Right ventricle myocardium inferior (tissue), 1 donor: Measurements from ENCODE around the gene PDE4DIP. TPM values are rescaled to one million over a fixed set of nuclear protein-coding genes. Genes with fewer than 3 reads are reported as not detected.
A peak's percentile ranks its signal among the peaks of the same experiment; 100 is the strongest.
"Not testable (repeated sequence)": the region's sequence is repeated elsewhere in the genome, so short reads cannot be mapped to it uniquely, and the experiment has no call there.

Experiments
- ATAC-seq: fragments of 200-7000 bp; cut with Tn5 transposase; one replicate; pipeline ENCODE4 v1.9.1; 2020; ENCODE audit warnings: mild to moderate bottlenecking, moderate library complexity
- DNase-seq: peaks from one replicate; pipeline ENCODE4 v3.0.0; 2021; ENCODE audit errors: missing footprints
- intact Hi-C: fragments of 100-400 bp; cut with DNase I; formaldehyde crosslinking; loops from one replicate; pipeline ENCODE4 v1.11.0; 2022
- total RNA-seq: library from RNA; stranded (reverse); fragmentation: NEBNext Ultra II Directional; extraction: Animal tissue kit (Norgen Biotek cat#: 25700); gene quantifications from one replicate; pipeline ENCODE4 v1.2.1, GENCODE V29; 2021
- donor health status: DM: no; HTN: yes; CAD: no; lungs with severe emphysema.

PDE4DIP gene
- total RNA-seq, 1 donor from 2014 or later, result 1,846 TPM

- ATAC-seq, result peak; percentile 70
- DNase-seq, intact Hi-C loops: not testable (repeated sequence)
Measured at GRCh38 chr1:148997405-148997804, 153.2 kb downstream of the PDE4DIP start.

- intact Hi-C loops, DNase-seq, ATAC-seq: not testable (repeated sequence)
Measured at GRCh38 chr1:149002664-149003063, 158.4 kb downstream of the PDE4DIP start.

DNA sequence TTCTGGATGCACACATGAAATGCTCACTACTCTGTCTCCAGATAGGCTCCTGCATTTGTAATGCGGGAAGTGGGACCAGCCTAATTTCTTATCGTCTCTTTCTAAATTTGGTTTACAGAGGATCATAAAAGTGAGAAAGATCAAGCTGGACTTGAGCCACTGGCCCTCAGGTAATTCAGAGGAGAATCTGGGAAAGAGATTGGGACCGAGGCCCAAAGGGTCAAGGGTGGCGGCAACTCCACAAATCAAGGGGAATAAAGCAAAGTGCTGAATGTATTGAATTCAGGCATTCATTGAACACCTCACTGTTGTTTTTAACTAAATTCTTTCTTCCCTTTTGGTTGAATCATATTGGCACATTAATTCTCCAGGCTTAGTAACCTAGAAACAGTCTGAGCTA is 164.1 kb downstream of the PDE4DIP start:
- DNase-seq, intact Hi-C loops, ATAC-seq: not testable (repeated sequence)

GRCh38 chr1:149008769-149009168 is 164.5 kb downstream of the PDE4DIP start:
- intact Hi-C loops, result not testable (repeated sequence)

GRCh38 chr1:149009761-149010160 is 165.5 kb downstream of the PDE4DIP start:
- ATAC-seq, intact Hi-C loops: not testable (repeated sequence)
- DNase-seq, result peak; percentile 67

More at GRCh38 chr1:149008769-149009168, 164.5 kb downstream of the PDE4DIP start:
- DNase-seq, ATAC-seq: not testable (repeated sequence)

GRCh38 chr1:149012599-149012998 is 168.4 kb downstream of the PDE4DIP start:
- DNase-seq, intact Hi-C loops, ATAC-seq: not testable (repeated sequence)

- ATAC-seq, intact Hi-C loops, DNase-seq: not testable (repeated sequence)
Measured at GRCh38 chr1:149013513-149013912, 169.3 kb downstream of the PDE4DIP start.

- DNase-seq, intact Hi-C loops, ATAC-seq: not testable (repeated sequence)
Measured at GRCh38 chr1:149015522-149015921, 171.3 kb downstream of the PDE4DIP start.

DNA sequence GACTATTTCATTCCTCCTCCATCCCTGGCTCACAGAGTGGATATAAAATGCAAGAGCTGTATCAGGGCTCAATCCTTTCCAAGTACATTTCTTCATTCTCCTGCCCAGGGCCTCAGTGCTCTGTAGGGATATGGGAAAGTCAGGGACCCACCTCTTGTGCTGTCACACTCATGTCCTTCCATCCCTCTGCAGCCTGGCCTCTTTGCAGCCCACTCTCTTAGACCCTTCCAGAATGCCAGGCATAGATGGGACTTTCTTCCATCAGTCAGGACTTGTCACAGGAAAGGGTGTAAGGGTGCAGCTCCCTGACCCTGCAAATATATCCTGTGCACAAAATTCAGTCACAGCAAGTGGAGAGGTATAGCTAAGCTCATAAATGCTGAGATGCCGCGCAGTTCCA is 172.4 kb downstream of the PDE4DIP start:
- intact Hi-C loops, DNase-seq, ATAC-seq: not testable (repeated sequence)

- DNase-seq, intact Hi-C loops, ATAC-seq: not testable (repeated sequence)
Measured at GRCh38 chr1:149018577-149018976, 174.3 kb downstream of the PDE4DIP start.

GRCh38 chr1:149024327-149024726 is 180.1 kb downstream of the PDE4DIP start:
- ATAC-seq, intact Hi-C loops, DNase-seq: not testable (repeated sequence)

DNA sequence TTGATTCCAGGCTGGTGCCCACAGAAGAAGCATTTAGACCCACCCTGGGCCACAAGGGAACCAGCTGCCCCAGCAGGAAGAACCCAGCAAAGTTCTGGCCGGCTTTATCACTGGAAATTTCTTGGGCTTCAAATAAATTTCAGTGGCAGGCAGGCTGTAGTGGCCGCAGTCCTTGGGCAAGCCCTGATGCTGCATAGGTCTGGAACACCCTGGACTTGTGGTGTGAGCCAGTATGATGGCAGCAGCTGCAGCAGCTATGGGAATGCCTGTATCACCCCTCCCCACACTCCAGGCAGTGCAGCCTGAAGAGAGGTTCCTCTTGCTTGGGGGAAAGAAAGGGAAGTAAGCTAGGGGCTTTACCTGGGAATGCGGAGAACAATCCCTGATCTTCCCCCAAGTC is 189.7 kb downstream of the PDE4DIP start:
- ATAC-seq, intact Hi-C loops, DNase-seq: not testable (repeated sequence)

DNA sequence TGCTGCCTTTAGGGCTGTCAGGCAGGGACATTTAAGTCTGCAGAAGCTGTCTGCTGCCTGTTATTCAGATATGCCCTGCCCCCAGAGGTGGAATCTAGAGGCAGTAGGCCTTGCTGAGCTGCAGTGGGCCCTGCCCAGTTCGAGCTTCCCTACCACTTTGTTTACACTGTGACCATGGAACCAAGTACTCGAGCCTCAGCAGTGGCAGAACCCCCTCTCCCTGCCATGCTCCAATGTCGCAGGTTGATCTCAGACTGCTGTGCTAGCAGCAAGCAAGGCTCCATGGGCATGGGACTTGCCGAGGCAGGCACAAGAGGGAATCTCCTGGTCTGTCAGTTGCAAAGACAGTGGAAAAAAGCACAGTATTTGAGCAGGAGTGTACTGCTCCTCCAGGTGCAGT is 198.8 kb downstream of the PDE4DIP start:
- intact Hi-C loops, ATAC-seq: not testable (repeated sequence)
- DNase-seq, result peak; percentile 39

GRCh38 chr1:149064611-149065010 is 220.4 kb downstream of the PDE4DIP start:
- intact Hi-C loops, ATAC-seq, DNase-seq: not testable (repeated sequence)

GRCh38 chr1:149075505-149076127 is 231.4 kb downstream of the PDE4DIP start:
- ATAC-seq, DNase-seq, intact Hi-C loops: not testable (repeated sequence)

Other genes starting within 250 kb of the PDE4DIP start
- 6.3 TPM for gene NBPF14, start 248.4 kb upstream of the PDE4DIP start, total RNA-seq
- 0.49 TPM for gene NUDT4B, start 95.7 kb upstream of the PDE4DIP start, total RNA-seq